Cerebellar cortex (tissue), 1 donor: Measurements from ENCODE around the gene FUOM.
A peak's percentile ranks its signal among the peaks of the same experiment; 100 is the strongest.

ENCODE experiments used
- DNase-seq: peaks from one replicate; pipeline ENCODE4 v3.0.0-alpha.2; 2015; ENCODE audit warnings: low spot score

FUOM gene

GRCh38 chr10:133310399-133310755 lies 47.4 kb downstream of the FUOM start:
- DNase-seq = no peak

- no peak for DNase-seq
Observed at GRCh38 chr10:133309720-133310398, 48.0 kb downstream of the FUOM start.

- DNase-seq = peak; percentile 86
Observed at GRCh38 chr10:133309100-133309719, 48.6 kb downstream of the FUOM start.

GRCh38 chr10:133308421-133309099 lies 49.3 kb downstream of the FUOM start, which contains the start of the genes TUBGCP2 and ZNF511:
Gene TUBGCP2 (minus strand): TSS chr10:133308872. CDS start chr10:133302941, 5,931 bp downstream.
Gene ZNF511 (plus strand): TSS chr10:133308914. CDS start chr10:133308944, 30 bp downstream.
- DNase-seq = peak; percentile 69

GRCh38 chr10:133307776-133308420 lies 49.9 kb downstream of the FUOM start:
- DNase-seq = peak; percentile 78

GRCh38 chr10:133306941-133307379 lies 50.9 kb downstream of the FUOM start:
- no peak for DNase-seq

- no peak for DNase-seq
Observed at GRCh38 chr10:133306097-133306476, 51.7 kb downstream of the FUOM start.
